ENCODE results near the gene RALGAPA2.

DNA sequence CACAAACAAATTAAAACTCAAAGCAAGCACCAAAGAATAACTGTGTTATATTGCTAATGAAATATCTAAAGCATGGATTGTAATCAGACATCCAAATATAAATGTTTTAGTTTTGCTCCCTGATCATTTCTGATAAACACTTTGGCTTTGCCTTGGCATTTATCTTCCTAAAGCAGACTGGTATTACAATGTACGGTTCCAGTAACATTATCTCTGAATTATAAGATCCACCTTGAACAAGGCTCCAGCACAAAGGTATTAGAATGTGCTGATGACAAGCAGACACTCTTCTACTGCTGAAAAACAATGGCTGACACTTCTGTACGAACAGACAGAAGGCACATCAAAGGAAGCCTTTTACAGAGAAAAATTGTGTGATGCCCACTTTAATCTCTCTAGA is 270.0 kb downstream of the RALGAPA2 start:
- TF ChIP-seq, protein P1, sequence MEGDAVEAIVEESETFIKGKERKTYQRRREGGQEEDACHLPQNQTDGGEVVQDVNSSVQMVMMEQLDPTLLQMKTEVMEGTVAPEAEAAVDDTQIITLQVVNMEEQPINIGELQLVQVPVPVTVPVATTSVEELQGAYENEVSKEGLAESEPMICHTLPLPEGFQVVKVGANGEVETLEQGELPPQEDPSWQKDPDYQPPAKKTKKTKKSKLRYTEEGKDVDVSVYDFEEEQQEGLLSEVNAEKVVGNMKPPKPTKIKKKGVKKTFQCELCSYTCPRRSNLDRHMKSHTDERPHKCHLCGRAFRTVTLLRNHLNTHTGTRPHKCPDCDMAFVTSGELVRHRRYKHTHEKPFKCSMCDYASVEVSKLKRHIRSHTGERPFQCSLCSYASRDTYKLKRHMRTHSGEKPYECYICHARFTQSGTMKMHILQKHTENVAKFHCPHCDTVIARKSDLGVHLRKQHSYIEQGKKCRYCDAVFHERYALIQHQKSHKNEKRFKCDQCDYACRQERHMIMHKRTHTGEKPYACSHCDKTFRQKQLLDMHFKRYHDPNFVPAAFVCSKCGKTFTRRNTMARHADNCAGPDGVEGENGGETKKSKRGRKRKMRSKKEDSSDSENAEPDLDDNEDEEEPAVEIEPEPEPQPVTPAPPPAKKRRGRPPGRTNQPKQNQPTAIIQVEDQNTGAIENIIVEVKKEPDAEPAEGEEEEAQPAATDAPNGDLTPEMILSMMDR (IDR thresholded peaks at IDR 0.05): no peak
- TF ChIP-seq EP300 (IDR thresholded peaks at IDR 0.05): no peak
